ENCODE data around the gene GFY. TPM values are rescaled to one million over a fixed set of nuclear protein-coding genes. Genes with fewer than 3 reads are reported as not detected.

Gene GFY
- polyA plus RNA-seq, 3 donors: not detected

GRCh38 chr19:49456326-49456725 lies 31.1 kb downstream of the GFY start:
- no peak overlapping the region for H2AFZ ChIP-seq (ENCODE audit: insufficient read depth, low read depth, low read length, poor library complexity, severe bottlenecking)
- Mint-ChIP-seq H3K9me3 (peaks cover 0 to 2% (median 0%) of the 10 kb centered on the region in 7 donors), H3K4me1 (peaks cover 16% of the 10 kb centered on the region), H3K27ac (peak overlapping the region in 1 of 7 donors; percentile 34), H3K27me3 (ENCODE audit: low read depth in 3 of 3) (peaks cover 0 to 5% (median 0%) of the 10 kb centered on the region in 3 donors), H3K4me3 (no peak overlapping the region), H3K36me3 (peaks cover 31 to 47% of the 10 kb centered on the region in 2 donors)
- H3K4me3 ChIP-seq (replicated peaks in 1 of 3; ENCODE audit: low read depth in 2 of 3, low read length in 3 of 3): no peak overlapping the region
- no peak overlapping the region for H3K27ac ChIP-seq (ENCODE audit: low read depth in 1 of 2, low read length in 2 of 2)
- 100% methylated on average over 1 of the region's 5 CpGs for WGBS (ENCODE audit: insufficient coverage)
- peaks cover 4% of the 10 kb centered on the region for H4K20me1 ChIP-seq (ENCODE audit: insufficient read depth, low read length)
- no peak for DNase-seq
- H3K36me3 ChIP-seq (replicated peaks in 1 of 2; ENCODE audit: control insufficient read depth in 1 of 2, insufficient read depth in 2 of 2, low read length in 2 of 2): peaks cover 23 to 33% of the 10 kb centered on the region in 2 donors
- intact Hi-C loops (cut with micrococcal nuclease): loop anchor here in 1 of 2 donors (10.0 kb wide), 1 partner anchor 372 kb away; the partner anchor contains the start of gene SNRNP70
- H3K79me2 ChIP-seq (ENCODE audit: insufficient read depth, low read length): peaks cover 32% of the 10 kb centered on the region
- no peaks in the 10 kb centered on the region for H3K27me3 ChIP-seq (ENCODE audit: control insufficient read depth in 2 of 2, insufficient read depth in 2 of 2, low read length in 2 of 2)
- no peaks in the 10 kb centered on the region for H3K9me3 ChIP-seq (replicated peaks in 1 of 2; ENCODE audit: control insufficient read depth in 1 of 2, insufficient read depth in 1 of 2, low read length in 2 of 2)
- H3K9ac ChIP-seq (ENCODE audit: insufficient read depth, low read length, poor library complexity, severe bottlenecking): no peak overlapping the region
- H3K4me1 ChIP-seq (ENCODE audit: control insufficient read depth in 1 of 2, insufficient read depth in 2 of 2, low read length in 2 of 2): peaks cover 19 to 27% of the 10 kb centered on the region in 2 donors
- no peak for TF ChIP-seq CTCF (IDR thresholded peaks at IDR 0.05)
- H3K4me2 ChIP-seq (replicated peaks; ENCODE audit: extremely low read depth, low read length, poor library complexity, severe bottlenecking): no peak overlapping the region

- Histone ChIP-seq H3K9ac (ENCODE audit: insufficient read depth, low read length, poor library complexity, severe bottlenecking) (no peak overlapping the region), H3K4me2 (replicated peaks; ENCODE audit: extremely low read depth, low read length, poor library complexity, severe bottlenecking) (no peak overlapping the region)
Observed at GRCh38 chr19:49458567-49458903, 33.3 kb downstream of the GFY start.

More at GRCh38 chr19:49458567-49458903, 33.3 kb downstream of the GFY start:
- TF ChIP-seq CTCF (IDR thresholded peaks at IDR 0.05): no peak
- H3K4me3 ChIP-seq (replicated peaks in 1 of 3; ENCODE audit: low read depth in 2 of 3, low read length in 3 of 3): no peak overlapping the region
- no peaks in the 10 kb centered on the region for H3K9me3 ChIP-seq (replicated peaks in 1 of 2; ENCODE audit: control insufficient read depth in 1 of 2, insufficient read depth in 1 of 2, low read length in 2 of 2)
- H4K20me1 ChIP-seq (ENCODE audit: insufficient read depth, low read length): peaks cover 4% of the 10 kb centered on the region
- Mint-ChIP-seq H3K36me3 (peaks cover 33 to 51% of the 10 kb centered on the region in 2 donors), H3K4me3 (no peak overlapping the region), H3K4me1 (peaks cover 5% of the 10 kb centered on the region), H3K27ac (peak overlapping the region in 1 of 7 donors; percentile 15), H3K9me3 (no peaks in the 10 kb centered on the region), H3K27me3 (ENCODE audit: low read depth in 3 of 3) (peaks cover 0 to 5% (median 0%) of the 10 kb centered on the region in 3 donors)
- no peak overlapping the region for H2AFZ ChIP-seq (ENCODE audit: insufficient read depth, low read depth, low read length, poor library complexity, severe bottlenecking)
- H3K36me3 ChIP-seq (replicated peaks in 1 of 2; ENCODE audit: control insufficient read depth in 1 of 2, insufficient read depth in 2 of 2, low read length in 2 of 2): peaks cover 25 to 33% of the 10 kb centered on the region in 2 donors
- H3K27ac ChIP-seq (ENCODE audit: low read depth in 1 of 2, low read length in 2 of 2): no peak overlapping the region
- 71% methylated on average over 3 of the region's 5 CpGs for WGBS (ENCODE audit: insufficient coverage)
- intact Hi-C loops (cut with micrococcal nuclease): loop anchor here in 1 of 2 donors (10.0 kb wide), 1 partner anchor 374 kb away; the partner anchor contains the start of gene SNRNP70
- H3K4me1 ChIP-seq (ENCODE audit: control insufficient read depth in 1 of 2, insufficient read depth in 2 of 2, low read length in 2 of 2): peaks cover 8 to 11% of the 10 kb centered on the region in 2 donors
- H3K79me2 ChIP-seq (ENCODE audit: insufficient read depth, low read length): peaks cover 20% of the 10 kb centered on the region
- H3K27me3 ChIP-seq (ENCODE audit: control insufficient read depth in 2 of 2, insufficient read depth in 2 of 2, low read length in 2 of 2): no peaks in the 10 kb centered on the region
- DNase-seq: no peak

All from CD14-positive monocyte (primary cell).